Astrocyte of the spinal cord (primary cell): ENCODE measurements around the gene CCNG2.
A peak's percentile ranks its signal among the peaks of the same experiment; 100 is the strongest.

ENCODE experiments used
- DNase-seq: peaks from one replicate; pipeline ENCODE4 v3.0.0; 2011; ENCODE audit warnings: low read depth, low spot score
- H3K4me3 ChIP-seq: 2 replicates; pipeline ENCODE4 v1.5.1; 2011; ENCODE audit warnings: low read depth, mild to moderate bottlenecking, low read length, moderate library complexity
- CTCF ChIP-seq: IDR thresholded peaks from 2 replicates; pipeline ENCODE4 v1.5.1; 2012; ENCODE audit warnings: low read depth, mild to moderate bottlenecking, low read length, inconsistent platforms
- in situ Hi-C: cut with HindIII; loops from 2 replicates; pipeline ENCODE4 v1.10.0; 2017; ENCODE audit warnings: low sequenced_read_pairs

The CCNG2 gene

GRCh38 chr4:77172336-77172735 lies 15.3 kb downstream of the CCNG2 start:
- in situ Hi-C loops: no loop called here
- DNase-seq: peak; percentile 87

GRCh38 chr4:77174426-77174825 lies 17.4 kb downstream of the CCNG2 start:
- no peak for TF ChIP-seq CTCF
- in situ Hi-C loops: no loop called here
- no peak overlapping the region for H3K4me3 ChIP-seq
- DNase-seq: peak; percentile 6

More at GRCh38 chr4:77172336-77172735, 15.3 kb downstream of the CCNG2 start:
- no peak for TF ChIP-seq CTCF
- H3K4me3 ChIP-seq: no peak overlapping the region

- no peak for TF ChIP-seq CTCF
- no peak overlapping the region for H3K4me3 ChIP-seq
- no peak for DNase-seq
- in situ Hi-C loops: no loop called here
Measured at GRCh38 chr4:77175201-77175611, 18.2 kb downstream of the CCNG2 start.

GRCh38 chr4:77176640-77177039 lies 19.6 kb downstream of the CCNG2 start:
- no peak for DNase-seq
- no peak overlapping the region for H3K4me3 ChIP-seq
- TF ChIP-seq CTCF: no peak
- in situ Hi-C loops: no loop called here

- H3K4me3 ChIP-seq: no peak overlapping the region
- peak; percentile 14 for DNase-seq
- in situ Hi-C loops: no loop called here
- no peak for TF ChIP-seq CTCF
Measured at GRCh38 chr4:77177199-77177598, 20.2 kb downstream of the CCNG2 start.

GRCh38 chr4:77178560-77178959 lies 21.6 kb downstream of the CCNG2 start:
- H3K4me3 ChIP-seq: no peak overlapping the region
- TF ChIP-seq CTCF: no peak
- in situ Hi-C loops: no loop called here
- DNase-seq: no peak

GRCh38 chr4:77179519-77179918 lies 22.5 kb downstream of the CCNG2 start:
- H3K4me3 ChIP-seq: no peak overlapping the region
- no peak for DNase-seq
- in situ Hi-C loops: no loop called here
- TF ChIP-seq CTCF: no peak
